Measurements from ENCODE around the gene ENTPD8.

- no peak for TF ChIP-seq POLR2A (IDR thresholded peaks at IDR 0.05; ENCODE audit: low read depth, low read length)
- TF ChIP-seq POLR2AphosphoS5 (IDR thresholded peaks at IDR 0.05; ENCODE audit: insufficient read depth, low read depth, low read length) = no peak
- TF ChIP-seq CTCF (IDR thresholded peaks at IDR 0.05; ENCODE audit: extremely low read depth in 1 of 2, insufficient read depth in 1 of 2, low read depth in 1 of 2, low read length in 2 of 2) = no peak
Observed at GRCh38 chr9:137409515-137409914, 31.6 kb downstream of the ENTPD8 start.

All from endothelial cell of umbilical vein (primary cell).